ENCODE results near the gene SPRYD3. TPM values are rescaled to one million over a fixed set of nuclear protein-coding genes. Genes with fewer than 3 reads are reported as not detected.

The SPRYD3 gene
- total RNA-seq, 1 donor from 2014 or later, result 5.4 TPM

DNA sequence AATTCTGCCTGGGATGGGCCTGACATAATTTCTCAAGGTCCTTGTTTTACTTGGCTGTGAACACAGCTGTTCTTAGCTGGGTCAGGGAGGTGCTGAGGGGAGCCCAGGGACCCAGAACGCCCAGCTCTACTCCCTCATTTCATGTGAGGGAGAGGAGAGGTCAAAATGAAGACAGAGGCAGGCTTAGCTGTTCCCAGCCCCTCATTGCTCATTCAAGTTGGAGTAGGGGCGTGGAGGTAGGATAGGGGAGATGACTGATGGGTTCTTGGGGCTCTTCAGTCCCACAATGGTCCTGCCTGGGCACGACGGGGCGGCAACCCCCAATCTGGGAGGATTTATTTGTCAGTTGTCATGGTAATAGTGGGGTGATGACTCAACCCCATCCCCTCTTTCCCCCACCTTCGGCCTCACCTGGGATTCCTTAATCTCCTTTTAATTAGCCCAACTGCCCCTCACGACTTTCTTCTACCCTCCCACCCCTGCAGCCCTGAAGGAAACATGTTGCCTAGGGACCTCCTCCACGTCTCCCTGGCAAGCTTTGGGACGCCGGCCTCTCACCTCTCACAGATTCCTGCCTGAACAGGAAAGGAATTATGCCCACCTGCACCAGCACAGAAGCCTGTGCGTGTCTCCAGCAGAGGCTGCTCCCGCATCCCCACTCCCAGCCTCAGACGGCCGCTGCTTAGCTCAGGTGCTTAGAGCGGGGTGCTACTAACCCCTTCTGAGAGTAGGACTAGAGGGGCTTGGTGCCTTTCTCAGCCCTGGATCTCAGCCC, 10.2 kb downstream of the SPRYD3 start:
- Histone ChIP-seq H3K27me3 (no peaks in the 10 kb centered on the region), H3K4me1 (peaks cover 19% of the 10 kb centered on the region), H3K4me2 (no peak overlapping the region), H4K20me1 (ENCODE audit: low read depth) (peaks cover 22% of the 10 kb centered on the region), H3K9ac (no peak overlapping the region), H3F3A (ENCODE audit: low read depth) (peaks cover 16% of the 10 kb centered on the region), H2AFZ (replicated peaks) (no peak overlapping the region), H3K36me3 (no peaks in the 10 kb centered on the region), H3K27ac (no peak overlapping the region), H3K79me2 (ENCODE audit: low read depth) (no peaks in the 10 kb centered on the region), H3K4me3 (no peak overlapping the region), H3K9me3 (ENCODE audit: low read depth) (no peaks in the 10 kb centered on the region)
- H3K27me3 Mint-ChIP-seq (ENCODE audit: insufficient read depth, low read depth), result peaks cover 8% of the 10 kb centered on the region
- H3K9me3 Mint-ChIP-seq, result no peaks in the 10 kb centered on the region
- DNase-seq (ENCODE audit: low spot score), result no peak
- H3K4me3 Mint-ChIP-seq, result no peak overlapping the region
- H3K36me3 Mint-ChIP-seq, result peaks cover 9% of the 10 kb centered on the region
- TF ChIP-seq EZH2 (IDR thresholded peaks at IDR 0.05) (no peak), EZH2phosphoT487 (IDR thresholded peaks at IDR 0.05) (no peak)
- TF ChIP-seq, protein P1, sequence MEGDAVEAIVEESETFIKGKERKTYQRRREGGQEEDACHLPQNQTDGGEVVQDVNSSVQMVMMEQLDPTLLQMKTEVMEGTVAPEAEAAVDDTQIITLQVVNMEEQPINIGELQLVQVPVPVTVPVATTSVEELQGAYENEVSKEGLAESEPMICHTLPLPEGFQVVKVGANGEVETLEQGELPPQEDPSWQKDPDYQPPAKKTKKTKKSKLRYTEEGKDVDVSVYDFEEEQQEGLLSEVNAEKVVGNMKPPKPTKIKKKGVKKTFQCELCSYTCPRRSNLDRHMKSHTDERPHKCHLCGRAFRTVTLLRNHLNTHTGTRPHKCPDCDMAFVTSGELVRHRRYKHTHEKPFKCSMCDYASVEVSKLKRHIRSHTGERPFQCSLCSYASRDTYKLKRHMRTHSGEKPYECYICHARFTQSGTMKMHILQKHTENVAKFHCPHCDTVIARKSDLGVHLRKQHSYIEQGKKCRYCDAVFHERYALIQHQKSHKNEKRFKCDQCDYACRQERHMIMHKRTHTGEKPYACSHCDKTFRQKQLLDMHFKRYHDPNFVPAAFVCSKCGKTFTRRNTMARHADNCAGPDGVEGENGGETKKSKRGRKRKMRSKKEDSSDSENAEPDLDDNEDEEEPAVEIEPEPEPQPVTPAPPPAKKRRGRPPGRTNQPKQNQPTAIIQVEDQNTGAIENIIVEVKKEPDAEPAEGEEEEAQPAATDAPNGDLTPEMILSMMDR (IDR thresholded peaks at IDR 0.05), result no peak
- peak overlapping the region; percentile 60 for H3K27ac Mint-ChIP-seq
- peaks cover 36% of the 10 kb centered on the region for H3K4me1 Mint-ChIP-seq

DNA sequence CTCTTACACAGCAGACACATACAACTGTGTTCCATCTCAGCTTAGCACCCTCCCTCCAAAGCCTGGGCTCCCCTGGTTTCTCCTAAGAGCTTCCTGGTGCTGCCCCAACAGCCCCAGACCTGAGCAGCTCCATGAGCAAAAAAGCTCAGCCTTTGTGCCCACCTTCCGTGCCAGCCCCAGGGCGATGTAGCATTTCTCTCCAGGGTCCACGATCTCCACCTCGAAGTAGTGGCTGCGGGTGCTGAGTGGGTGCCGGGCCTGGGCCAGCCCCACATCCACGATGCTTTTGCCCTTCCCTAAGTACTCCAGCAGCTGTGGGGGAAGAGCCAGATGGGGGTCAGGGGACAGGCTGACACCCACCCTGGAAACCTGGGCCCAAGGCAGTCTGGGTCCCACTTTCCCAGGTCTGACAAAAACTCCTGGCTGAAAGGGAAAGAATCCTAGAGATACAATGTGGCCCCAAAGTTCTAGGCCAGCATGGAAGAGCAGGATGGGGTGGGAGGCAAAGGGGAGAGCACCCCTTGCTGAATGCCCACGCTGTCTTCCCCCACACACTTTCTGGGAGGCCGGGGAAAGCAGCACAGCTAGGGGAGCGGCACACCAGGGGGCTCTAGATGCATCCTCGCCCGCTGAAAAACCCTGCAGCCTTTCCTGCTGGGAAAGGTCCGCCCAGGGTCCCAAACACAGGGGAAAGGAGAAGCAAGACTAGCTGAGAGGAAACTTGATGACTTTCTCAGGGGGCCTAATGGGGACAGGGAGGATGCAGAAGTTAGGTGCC, 11.0 kb downstream of the SPRYD3 start:
- Histone ChIP-seq H2AFZ (replicated peaks) (no peak overlapping the region), H4K20me1 (ENCODE audit: low read depth) (peaks cover 22% of the 10 kb centered on the region), H3K9me3 (ENCODE audit: low read depth) (no peaks in the 10 kb centered on the region), H3K9ac (no peak overlapping the region), H3K36me3 (no peaks in the 10 kb centered on the region), H3K27ac (no peak overlapping the region), H3K4me3 (no peak overlapping the region), H3F3A (ENCODE audit: low read depth) (peaks cover 16% of the 10 kb centered on the region), H3K27me3 (no peaks in the 10 kb centered on the region), H3K79me2 (ENCODE audit: low read depth) (no peaks in the 10 kb centered on the region), H3K4me2 (no peak overlapping the region), H3K4me1 (peaks cover 19% of the 10 kb centered on the region)
- H3K4me1 Mint-ChIP-seq, result peaks cover 34% of the 10 kb centered on the region
- H3K36me3 Mint-ChIP-seq, result peaks cover 5% of the 10 kb centered on the region
- no peak overlapping the region for H3K27ac Mint-ChIP-seq
- no peaks in the 10 kb centered on the region for H3K9me3 Mint-ChIP-seq
- TF ChIP-seq EZH2 (IDR thresholded peaks at IDR 0.05) (no peak), EZH2phosphoT487 (IDR thresholded peaks at IDR 0.05) (no peak)
- TF ChIP-seq, protein P1 (IDR thresholded peaks at IDR 0.05), result no peak
- peaks cover 8% of the 10 kb centered on the region for H3K27me3 Mint-ChIP-seq (ENCODE audit: insufficient read depth, low read depth)
- DNase-seq (ENCODE audit: low spot score), result no peak
- no peak overlapping the region for H3K4me3 Mint-ChIP-seq

DNA sequence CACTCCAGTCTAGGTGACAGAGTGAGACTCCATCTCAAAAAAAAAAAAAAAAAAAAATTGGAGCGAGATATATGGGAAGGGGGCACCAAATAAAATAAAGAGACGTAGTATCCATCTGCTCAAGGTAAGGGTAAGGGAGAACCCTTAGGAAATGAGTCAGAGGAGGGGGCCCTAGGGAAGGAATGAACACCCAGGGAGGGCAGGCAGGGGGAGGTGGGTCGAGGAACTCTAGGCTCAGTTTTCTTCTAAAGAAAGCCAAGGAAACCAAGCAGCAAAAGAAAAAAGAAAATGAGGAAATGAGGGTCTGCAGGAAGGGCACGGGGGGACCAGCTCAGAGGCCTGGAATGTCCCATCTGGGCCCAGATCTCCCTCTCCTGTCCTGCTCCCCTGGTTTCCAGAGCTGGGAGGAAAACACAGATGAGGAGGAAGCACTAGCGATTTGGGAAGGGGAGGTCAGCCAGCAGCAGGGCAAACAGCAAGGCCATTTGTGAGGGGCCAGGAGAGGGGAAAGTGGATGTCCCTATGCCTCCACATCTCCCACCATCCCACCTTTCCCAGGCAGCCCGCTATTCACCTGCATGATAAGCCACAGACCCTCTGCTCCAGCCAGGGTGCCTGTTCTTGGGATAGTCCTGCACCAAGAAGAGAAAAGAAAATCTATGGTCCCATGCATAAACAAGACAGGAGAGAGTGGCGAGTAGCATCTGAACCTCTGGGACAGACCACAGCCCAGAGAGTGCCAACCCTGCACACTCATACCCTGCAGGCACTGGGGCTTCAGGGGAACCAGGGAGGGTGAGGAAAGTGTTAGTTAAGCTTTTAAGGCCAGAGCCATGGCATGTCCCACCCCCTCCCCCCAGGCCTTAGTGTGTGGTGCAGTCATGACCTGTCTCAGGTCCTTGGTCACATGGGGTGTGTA, 11.9 kb downstream of the SPRYD3 start:
- H3K4me3 Mint-ChIP-seq, result no peak overlapping the region

More for the DNA sequence above, 11.9 kb downstream of the SPRYD3 start:
- no peak overlapping the region for H2AFZ ChIP-seq (replicated peaks)
- Mint-ChIP-seq H3K27ac (no peak overlapping the region), H3K36me3 (no peaks in the 10 kb centered on the region), H3K9me3 (no peaks in the 10 kb centered on the region), H3K27me3 (ENCODE audit: insufficient read depth, low read depth) (peaks cover 8% of the 10 kb centered on the region), H3K4me1 (peaks cover 27% of the 10 kb centered on the region)
- no peaks in the 10 kb centered on the region for H3K79me2 ChIP-seq (ENCODE audit: low read depth)
- no peak for DNase-seq (ENCODE audit: low spot score)
- peaks cover 9% of the 10 kb centered on the region for H3F3A ChIP-seq (ENCODE audit: low read depth)
- H3K4me2 ChIP-seq, result no peak overlapping the region
- no peaks in the 10 kb centered on the region for H3K9me3 ChIP-seq (ENCODE audit: low read depth)
- no peak overlapping the region for H3K27ac ChIP-seq
- no peaks in the 10 kb centered on the region for H3K27me3 ChIP-seq
- H3K36me3 ChIP-seq, result no peaks in the 10 kb centered on the region
- no peak overlapping the region for H3K4me3 ChIP-seq
- H4K20me1 ChIP-seq (ENCODE audit: low read depth), result peaks cover 16% of the 10 kb centered on the region
- H3K9ac ChIP-seq, result no peak overlapping the region
- peaks cover 12% of the 10 kb centered on the region for H3K4me1 ChIP-seq
- no peak for TF ChIP-seq EZH2 (IDR thresholded peaks at IDR 0.05)
- TF ChIP-seq, protein P1 (IDR thresholded peaks at IDR 0.05), result no peak
